Endothelial cell of umbilical vein (primary cell): ENCODE results near the gene UNC5C.

Experiments used
- JUN ChIP-seq: IDR thresholded peaks from 2 replicates; pipeline ENCODE4 v1.6.1; 2011; ENCODE audit warnings: borderline replicate concordance, low read depth; ENCODE audit not compliant: insufficient read length, insufficient read depth
- POLR2AphosphoS5 ChIP-seq: IDR thresholded peaks from 2 replicates; pipeline ENCODE4 v1.6.1; 2012; ENCODE audit warnings: low read depth, mild to moderate bottlenecking, control low read depth, low read length, moderate library complexity; ENCODE audit not compliant: insufficient read depth
- TF ChIP-seq, protein P1 (sequence below), 2 donors: IDR thresholded peaks; 1 replicate in 1 of 2; 2 replicates in 1 of 2; pipeline ENCODE4 v1.5.1; 2011; ENCODE audit warnings: low read length in 2 of 2, mild to moderate bottlenecking in 2 of 2, moderate library complexity in 2 of 2, control low read depth in 1 of 2, inconsistent platforms in 1 of 2, low read depth in 1 of 2; ENCODE audit not compliant: insufficient read depth in 1 of 2; ENCODE audit errors: extremely low read depth in 1 of 2

DNA sequence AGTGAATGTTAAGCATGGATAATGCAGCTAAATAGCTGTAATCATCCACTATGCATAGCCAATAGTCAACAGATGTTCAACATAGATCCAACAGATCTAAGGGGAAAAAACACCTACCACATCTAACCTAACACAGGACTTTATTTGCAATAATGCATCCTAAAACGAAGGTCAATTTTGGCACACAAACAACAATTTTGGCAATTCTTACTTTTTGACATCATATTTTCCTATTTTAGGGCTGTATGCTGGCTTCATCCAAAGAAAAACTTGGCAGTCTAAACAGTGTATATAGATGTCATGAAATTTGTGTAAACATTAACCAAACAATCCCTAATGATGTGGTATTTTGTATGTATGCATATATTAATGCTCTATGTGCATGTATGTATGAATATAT is 33.2 kb downstream of the UNC5C start:
- no peak for TF ChIP-seq JUN
- TF ChIP-seq, protein P1, sequence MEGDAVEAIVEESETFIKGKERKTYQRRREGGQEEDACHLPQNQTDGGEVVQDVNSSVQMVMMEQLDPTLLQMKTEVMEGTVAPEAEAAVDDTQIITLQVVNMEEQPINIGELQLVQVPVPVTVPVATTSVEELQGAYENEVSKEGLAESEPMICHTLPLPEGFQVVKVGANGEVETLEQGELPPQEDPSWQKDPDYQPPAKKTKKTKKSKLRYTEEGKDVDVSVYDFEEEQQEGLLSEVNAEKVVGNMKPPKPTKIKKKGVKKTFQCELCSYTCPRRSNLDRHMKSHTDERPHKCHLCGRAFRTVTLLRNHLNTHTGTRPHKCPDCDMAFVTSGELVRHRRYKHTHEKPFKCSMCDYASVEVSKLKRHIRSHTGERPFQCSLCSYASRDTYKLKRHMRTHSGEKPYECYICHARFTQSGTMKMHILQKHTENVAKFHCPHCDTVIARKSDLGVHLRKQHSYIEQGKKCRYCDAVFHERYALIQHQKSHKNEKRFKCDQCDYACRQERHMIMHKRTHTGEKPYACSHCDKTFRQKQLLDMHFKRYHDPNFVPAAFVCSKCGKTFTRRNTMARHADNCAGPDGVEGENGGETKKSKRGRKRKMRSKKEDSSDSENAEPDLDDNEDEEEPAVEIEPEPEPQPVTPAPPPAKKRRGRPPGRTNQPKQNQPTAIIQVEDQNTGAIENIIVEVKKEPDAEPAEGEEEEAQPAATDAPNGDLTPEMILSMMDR (IDR thresholded peaks at IDR 0.05; ENCODE audit: extremely low read depth in 1 of 2, insufficient read depth in 1 of 2, low read depth in 1 of 2, low read length in 2 of 2): no peak
- no peak for TF ChIP-seq POLR2AphosphoS5
